Retina (tissue), 1 donor: Measurements from ENCODE around the gene OR10X1.

ENCODE experiments used
- DNase-seq: peaks from one replicate; pipeline ENCODE4 v3.0.0-alpha.2; 2016

The OR10X1 gene, protein sequence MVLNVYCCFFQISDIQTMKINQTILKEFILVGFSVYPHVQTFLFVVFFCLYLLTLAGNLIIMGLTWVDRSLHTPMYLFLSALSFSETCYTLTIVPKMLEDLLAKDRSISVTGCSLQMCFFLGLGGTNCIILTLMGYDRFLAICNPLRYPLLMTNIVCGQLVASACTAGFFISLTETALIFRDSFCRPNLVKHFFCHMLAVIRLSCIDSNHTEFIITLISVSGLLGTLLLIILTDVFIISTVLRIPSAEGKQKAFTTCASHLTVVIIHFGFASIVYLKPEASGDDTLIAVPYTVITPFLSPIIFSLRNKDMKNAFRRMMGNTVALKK

DNA sequence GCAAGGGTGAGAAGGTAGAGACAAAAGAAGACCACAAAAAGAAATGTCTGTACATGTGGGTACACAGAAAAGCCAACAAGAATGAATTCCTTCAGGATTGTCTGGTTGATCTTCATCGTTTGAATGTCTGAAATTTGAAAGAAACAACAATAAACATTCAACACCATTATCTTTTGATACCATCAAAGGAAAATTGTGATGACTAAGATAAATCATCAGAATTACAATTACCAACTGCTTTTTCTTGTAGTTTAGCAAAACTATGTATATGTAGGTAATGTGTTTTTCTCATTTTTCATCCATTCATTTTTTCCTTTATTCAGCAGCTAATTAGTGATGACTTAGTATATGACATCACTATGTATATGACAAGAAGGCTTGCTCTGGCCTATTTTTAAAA lies at the start of gene OR10X1:
TSS of gene OR10X1 (minus strand) at position 167 of the 400 bp plus-strand sequence. CDS start at position 167, 0 bp downstream.
- no peak for DNase-seq

DNA sequence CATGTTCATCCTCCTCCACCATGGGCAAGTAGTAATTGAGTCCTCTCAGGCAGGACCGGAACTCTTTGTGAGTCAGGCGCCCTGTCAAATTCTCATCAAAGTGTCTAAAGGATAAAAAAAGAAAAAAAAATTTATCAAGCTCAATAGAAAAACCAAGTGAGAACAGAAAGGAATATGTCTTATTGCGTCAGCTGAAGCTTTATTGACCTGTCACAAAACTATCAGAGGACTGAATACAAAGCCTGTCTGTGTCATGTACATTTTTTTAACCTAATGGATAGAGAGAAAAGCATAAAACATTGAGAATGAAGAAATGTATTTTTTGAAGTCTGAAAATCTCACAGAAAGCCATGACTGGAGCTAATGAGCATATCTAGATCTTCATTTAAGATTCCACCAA lies 34.1 kb upstream of the OR10X1 start:
- no peak for DNase-seq

DNA sequence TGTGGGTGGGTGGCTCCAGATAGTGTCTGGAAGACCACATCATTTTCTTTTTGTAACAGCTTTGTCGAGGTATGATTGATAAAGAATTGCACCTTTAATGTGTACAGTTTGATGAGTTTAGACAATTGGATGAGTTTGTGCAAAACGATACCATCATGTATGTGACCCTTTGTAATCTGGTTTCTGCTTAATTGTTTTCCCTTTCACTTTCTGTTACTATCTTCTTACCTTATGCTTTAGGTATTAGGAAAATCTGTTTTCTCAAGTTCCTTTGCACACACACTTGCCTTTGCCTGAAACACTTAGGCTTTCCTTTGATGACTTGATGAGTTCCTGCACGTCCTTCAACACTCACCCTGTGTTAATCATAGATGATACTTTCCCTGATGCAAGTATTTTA lies 32.2 kb upstream of the OR10X1 start:
- DNase-seq: no peak

DNA sequence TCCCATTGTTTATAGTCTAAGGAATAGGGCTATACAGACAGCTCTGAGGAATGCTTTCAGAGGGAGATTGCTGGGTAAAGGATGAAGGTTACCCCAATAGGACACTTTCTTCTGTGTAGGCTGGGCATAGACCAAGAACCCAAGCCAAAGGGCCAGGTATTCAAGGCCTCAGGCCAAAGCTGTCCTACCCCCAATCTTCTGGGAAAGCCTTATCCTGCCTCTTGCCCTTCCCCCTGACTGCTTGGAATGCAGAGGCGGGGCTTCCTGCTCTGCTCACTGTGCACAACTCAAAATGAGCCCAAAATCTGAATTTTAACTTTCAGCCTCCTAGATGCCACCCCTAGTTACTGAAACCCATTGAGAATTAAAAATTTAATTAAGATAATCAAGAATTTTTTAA lies 27.6 kb upstream of the OR10X1 start:
- no peak for DNase-seq

DNA sequence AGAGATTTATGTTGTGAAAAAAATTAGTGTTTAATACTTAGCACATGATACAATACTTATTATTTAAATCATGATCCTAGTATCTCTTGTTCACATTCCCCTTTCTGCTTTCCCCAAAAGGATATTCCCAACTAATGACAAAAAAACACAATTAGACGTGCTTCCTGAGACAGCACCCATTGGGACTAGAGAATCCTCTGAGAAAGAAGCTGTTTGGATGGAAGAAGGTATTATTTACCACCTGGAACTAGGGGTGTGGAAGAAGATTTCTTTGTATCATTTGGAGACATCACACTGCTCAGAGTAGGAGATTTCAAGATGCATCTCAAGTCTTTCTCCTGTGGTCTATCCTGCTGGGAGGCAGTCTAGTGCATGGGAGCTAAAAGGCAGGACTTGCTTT lies 25.3 kb upstream of the OR10X1 start, which contains the start of gene OR10Z1:
TSS of gene OR10Z1 (plus strand) at position 301 of the 400 bp plus-strand sequence. CDS start 1,171 bp downstream, outside the sequence.
- no peak for DNase-seq

DNA sequence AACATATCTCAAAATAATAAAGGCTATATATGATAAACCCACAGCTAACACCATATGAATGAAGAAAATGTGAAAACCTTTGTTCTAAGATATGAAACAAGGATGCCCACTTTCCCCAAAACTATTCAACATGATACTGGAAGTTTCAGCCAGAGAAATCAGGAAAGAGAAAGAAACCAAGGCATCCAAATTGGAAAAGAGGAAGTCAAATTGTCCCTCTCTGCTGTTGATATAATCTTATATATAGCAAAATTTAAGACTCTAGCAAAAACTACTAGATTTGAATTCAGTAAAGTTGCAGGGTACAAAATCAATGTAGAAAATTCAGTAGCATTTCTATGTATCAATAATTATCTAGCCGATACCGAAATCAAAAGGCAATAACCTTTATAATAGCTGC lies 21.0 kb upstream of the OR10X1 start:
- no peak for DNase-seq

DNA sequence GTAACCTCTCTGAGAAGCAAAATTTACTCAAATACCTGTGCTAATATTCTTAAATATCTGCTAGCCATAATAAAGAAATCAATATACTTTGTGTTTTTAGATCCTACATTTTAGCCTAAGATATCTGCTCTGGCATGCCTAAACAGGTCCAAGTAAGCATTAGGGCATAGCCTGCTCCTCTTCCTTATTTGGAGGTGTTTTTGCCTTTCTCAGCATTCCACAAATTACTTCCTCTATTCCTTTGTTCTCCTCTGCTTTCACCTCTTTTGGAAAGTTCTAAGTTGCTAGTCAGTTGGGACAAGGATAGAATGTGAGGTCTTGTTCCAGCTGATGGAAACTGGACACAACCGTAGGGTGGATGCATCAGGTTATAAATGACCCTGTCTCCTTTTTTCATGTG lies 7.2 kb upstream of the OR10X1 start:
- DNase-seq: no peak

DNA sequence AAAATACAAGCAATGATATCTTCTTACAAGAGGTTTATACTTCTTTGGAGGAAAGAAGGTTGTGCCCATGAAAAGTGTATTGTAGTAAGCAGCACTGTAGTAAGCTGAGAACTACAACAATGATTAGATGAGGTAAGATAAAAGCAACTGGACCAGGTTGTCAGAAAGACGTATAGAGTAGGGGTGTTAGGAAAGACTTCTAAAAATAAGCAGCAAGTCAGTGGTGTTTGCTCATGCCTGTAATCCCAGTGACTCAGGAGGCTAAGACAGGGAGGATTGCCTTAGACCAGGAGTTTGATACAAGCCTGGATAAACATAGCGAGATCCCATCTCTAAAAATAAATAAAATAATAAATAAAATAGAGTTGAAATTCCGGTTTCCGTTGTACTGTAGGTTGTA lies 4.3 kb upstream of the OR10X1 start:
- no peak for DNase-seq

DNA sequence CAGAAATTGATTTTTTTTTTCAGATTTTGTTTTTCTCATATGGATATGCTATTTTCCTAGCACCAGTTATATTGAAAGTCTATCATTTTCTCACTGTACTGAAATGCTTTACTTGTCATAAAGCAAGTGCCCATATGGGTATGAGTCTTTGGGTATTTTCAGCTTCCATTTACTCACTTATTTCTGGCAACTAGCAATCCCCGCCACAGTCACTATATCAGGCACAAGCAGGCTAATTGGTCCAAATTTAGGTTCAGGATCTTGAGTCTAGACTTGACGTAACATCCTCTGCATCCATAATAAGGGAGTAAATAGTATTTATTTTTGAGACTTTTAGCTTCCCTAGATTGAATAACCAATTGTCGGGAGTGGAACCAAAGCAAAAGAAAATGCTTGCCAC lies 2.1 kb downstream of the OR10X1 start:
- no peak for DNase-seq

DNA sequence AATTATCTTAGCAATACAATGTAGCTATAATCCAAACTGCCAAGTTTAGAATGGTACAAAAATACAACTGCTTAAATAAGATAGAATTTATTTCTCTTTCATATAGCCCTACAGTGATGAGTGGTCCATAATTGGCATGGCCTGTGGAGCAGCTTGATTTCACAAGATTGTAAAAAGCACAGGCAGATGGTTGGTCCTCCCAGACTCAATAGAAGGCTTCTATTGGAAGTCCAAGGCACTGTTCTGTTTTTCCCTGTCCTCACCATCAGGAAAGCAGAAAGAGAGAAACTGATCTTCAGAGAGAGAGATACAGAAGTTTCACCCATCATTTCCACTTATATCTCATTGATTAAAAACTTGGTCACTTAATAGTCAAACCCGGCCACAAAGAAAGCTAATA lies 7.5 kb downstream of the OR10X1 start:
- no peak for DNase-seq

DNA sequence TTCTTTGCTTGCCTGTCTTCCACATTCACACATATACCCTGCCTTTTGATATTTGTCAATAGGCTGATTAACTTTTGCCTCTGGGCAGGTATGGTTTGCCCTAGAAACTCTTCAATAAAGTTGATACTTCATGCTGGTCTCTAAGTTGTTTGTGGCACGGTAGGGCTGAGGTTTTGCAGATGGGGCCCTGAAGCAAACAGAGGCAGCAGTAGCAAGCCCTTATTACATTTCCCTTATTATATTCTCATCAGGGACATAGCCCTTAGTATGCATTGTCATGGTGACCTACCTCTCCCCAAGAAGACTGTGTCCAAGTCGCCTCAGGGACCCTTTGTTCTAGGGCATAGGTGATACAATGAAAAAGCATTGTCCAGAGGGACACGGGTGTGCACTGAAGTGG lies 9.2 kb downstream of the OR10X1 start, which contains the start of gene OR6P1:
TSS of gene OR6P1 (minus strand) at position 101 of the 400 bp plus-strand sequence. CDS start 6,976 bp downstream, outside the sequence.
- DNase-seq: no peak

DNA sequence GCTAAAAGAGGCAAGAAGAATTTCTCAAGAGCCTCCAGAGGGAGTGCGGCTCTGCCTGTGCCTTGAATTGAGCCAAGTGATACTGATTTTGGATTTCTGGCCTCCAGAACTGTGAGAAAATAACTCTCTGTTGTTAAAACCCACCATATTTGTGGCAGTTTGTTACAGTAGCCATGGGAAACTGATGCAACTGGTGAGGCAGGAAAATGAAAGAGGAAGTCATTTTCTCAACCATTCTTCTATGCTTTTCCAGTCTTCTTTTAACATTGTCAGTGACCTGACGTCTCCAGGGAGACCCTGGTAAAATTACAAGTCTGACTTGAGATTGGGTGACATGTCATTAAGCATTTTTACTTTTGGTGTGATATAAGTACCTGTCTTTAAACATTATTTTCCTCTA lies 15.1 kb downstream of the OR10X1 start:
- DNase-seq: no peak

DNA sequence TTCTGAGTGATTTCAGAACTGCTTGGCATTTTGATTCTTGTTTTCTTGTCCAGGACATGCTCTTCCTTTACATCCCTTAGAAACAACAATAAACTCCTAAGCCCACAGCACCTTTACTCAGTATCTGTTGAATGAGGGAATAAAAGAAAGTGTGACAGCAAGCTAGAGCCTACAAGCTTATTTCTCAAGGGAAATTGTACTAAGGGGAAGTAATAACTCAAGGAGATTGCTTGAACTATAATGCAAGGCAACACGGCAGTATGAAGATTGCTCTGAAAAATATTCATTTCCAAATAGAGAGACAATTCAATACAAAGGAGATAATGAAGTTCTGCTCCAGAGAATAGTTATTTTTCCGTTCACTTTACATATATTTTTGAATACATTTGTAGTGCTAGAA lies 15.8 kb downstream of the OR10X1 start:
- DNase-seq: no peak

DNA sequence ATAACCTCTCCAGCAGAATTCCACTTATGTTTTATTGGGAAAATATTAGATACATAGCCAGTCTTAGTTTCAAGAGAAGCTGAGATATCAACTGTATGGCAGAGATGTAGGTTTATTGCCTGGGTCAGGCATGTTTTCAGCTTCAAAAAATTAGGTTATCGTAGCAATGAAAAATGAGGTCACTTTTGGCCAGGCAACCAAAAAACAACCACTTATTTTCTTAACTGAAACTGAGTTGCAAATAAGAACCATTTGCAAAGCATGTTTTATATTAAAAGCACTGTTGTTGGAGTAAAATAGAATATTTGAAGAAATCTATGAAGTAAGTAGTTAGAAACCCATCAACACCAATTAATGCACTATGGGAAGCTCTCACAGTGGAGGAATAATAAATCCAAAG lies 20.0 kb downstream of the OR10X1 start:
- DNase-seq: no peak

DNA sequence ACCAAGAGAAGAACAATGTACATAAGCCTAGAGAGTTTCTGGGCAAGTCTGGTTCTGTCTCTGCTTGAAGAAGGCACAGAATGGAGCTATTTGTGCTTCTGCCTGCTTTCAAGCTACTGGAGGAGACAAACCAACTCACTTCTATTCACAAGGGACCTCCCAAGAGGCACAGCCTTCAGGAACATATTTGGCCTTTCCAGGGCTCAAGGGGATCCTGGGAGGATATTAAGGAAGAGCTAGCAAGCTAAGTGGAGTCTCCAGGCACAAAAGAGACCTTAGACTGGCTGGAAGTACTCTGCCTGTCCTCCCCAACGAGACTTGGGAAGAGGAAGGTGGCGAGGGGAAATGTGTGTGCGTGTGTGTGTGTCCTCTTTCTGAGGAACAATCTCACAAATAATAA lies 25.3 kb downstream of the OR10X1 start, which contains the start of gene OR6Y1:
TSS of gene OR6Y1 (minus strand) at position 54 of the 400 bp plus-strand sequence. CDS start 6,300 bp downstream, outside the sequence.
- DNase-seq: no peak

DNA sequence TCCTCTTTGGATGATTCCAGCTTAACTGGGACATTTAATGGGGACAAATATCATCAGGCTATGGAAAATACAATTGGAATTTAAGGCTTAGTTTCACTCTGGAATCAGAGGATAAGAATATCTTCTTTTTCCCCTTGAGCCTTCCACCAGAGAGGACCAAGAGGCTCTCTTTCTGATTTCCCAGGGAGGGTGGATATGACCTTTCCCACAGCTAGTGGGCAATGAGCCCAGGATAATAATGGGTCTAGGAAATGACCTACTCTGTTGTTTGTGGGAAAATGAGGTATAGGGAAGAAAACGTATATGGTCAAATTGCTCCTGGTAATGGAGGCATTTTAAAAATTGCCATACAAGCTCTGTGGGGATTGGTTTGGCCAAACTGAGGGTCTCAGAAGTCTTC lies 27.4 kb downstream of the OR10X1 start:
- DNase-seq: no peak

DNA sequence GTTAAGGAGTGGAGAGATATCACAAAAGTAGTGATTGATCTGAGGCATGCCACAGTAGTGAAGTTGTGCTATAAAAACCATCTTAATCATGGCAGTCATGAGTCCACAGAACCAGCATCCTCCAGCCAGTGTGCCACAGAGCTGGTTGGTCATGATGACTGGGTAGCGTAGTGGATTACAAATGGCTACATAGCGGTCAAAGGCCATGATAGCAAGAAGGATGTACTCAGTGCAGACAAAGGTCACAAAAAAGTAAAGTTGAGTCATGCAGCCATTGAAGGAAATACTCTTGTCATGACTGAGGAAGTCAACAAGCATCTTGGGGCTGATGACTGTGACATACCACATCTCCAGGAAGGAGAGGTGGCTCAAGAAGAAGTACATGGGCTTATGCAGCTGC lies 32.2 kb downstream of the OR10X1 start:
- no peak for DNase-seq

DNA sequence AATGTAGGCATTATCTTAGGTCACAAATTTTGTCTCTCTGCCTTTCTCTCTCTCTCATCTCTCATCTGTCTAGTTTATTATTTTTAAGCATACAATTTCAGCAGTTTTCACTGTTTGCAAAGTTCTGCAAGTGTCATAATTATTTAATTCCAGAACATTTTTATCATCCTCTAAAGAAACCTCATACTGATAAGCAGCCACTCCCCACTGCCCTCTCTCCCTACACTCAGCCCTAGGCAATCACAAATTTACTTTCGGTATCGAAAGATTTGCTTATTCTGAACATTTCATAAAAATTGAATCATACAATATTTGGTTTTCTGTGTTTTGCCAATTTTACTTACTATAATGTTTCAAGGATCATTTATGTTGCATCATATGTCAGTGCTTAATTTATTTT lies 42.1 kb downstream of the OR10X1 start:
- no peak for DNase-seq

DNA sequence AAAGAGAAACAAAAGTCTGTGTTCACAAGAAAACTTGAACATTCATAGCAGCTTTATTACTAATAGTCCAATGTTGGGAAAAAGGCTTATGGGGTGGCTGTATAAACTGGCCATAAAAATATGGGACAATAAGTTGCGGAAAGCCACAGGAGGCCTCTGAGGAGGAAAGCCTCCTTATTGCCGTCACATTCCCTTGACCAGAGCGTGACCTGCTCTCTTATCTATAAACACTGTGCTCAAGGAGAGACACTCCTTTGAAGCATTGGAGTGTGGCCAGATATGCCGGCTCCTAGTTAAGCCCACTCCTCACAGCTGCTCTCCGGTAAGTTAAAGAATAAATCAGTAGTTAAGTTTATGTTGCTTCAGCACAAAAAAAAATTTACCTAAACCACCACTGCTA lies 45.2 kb downstream of the OR10X1 start:
- no peak for DNase-seq
